Neutrophil (primary cell): ENCODE measurements around the gene DCTN5.

Source experiments
- H3K27ac ChIP-seq: fragments of 200-600 bp; sonication (generic); 2 replicates; pipeline ENCODE4 v1.5.1; 2016; ENCODE audit warnings: mild to moderate bottlenecking, moderate library complexity
- H3K27me3 ChIP-seq: fragments of 200-600 bp; sonication (generic); 2 replicates; pipeline ENCODE4 v1.6.0; 2016; ENCODE audit warnings: mild to moderate bottlenecking
- H3K36me3 ChIP-seq: fragments of 200-600 bp; sonication (generic); 2 replicates; pipeline ENCODE4 v1.5.1; 2017
- H3K4me1 ChIP-seq, 2 experiments: fragments of 200-600 bp in 1 of 2; sonication (generic) in 1 of 2; 1 replicate in 1 of 2; 2 replicates in 1 of 2; pipeline versions ENCODE4 v1.5.1 to v1.6.1; 2013 to 2016; ENCODE audit warnings: low read depth in 1 of 2, low read length in 1 of 2, mild to moderate bottlenecking in 1 of 2, moderate library complexity in 1 of 2; ENCODE audit not compliant: control insufficient read depth in 1 of 2, insufficient read depth in 1 of 2
- H3K4me3 ChIP-seq, 2 experiments: fragments of 200-600 bp in 1 of 2; sonication (generic) in 1 of 2; 1 replicate in 1 of 2; 2 replicates in 1 of 2; pipeline ENCODE4 v1.5.1; 2013 to 2016; ENCODE audit warnings: low read depth in 1 of 2, low read length in 1 of 2, mild to moderate bottlenecking in 1 of 2, moderate library complexity in 1 of 2
- H3K9me3 ChIP-seq: fragments of 200-600 bp; sonication (generic); 2 replicates; pipeline ENCODE4 v1.5.1; 2016
- TF ChIP-seq, protein P1 (sequence below): fragments of 200-600 bp; sonication (generic); IDR thresholded peaks from 2 replicates; pipeline ENCODE4 v1.5.1; 2016; ENCODE audit warnings: antibody characterized with exemption

DCTN5 gene

GRCh38 chr16:23704772-23705516 lies 63.7 kb downstream of the DCTN5 start:
- Histone ChIP-seq H3K27me3 (peaks cover 48% of the 10 kb centered on the region), H3K27ac (no peak overlapping the region), H3K4me1 (no peaks in the 10 kb centered on the region), H3K4me3 (no peak overlapping the region), H3K36me3 (no peaks in the 10 kb centered on the region), H3K9me3 (no peaks in the 10 kb centered on the region)
- TF ChIP-seq, protein P1, sequence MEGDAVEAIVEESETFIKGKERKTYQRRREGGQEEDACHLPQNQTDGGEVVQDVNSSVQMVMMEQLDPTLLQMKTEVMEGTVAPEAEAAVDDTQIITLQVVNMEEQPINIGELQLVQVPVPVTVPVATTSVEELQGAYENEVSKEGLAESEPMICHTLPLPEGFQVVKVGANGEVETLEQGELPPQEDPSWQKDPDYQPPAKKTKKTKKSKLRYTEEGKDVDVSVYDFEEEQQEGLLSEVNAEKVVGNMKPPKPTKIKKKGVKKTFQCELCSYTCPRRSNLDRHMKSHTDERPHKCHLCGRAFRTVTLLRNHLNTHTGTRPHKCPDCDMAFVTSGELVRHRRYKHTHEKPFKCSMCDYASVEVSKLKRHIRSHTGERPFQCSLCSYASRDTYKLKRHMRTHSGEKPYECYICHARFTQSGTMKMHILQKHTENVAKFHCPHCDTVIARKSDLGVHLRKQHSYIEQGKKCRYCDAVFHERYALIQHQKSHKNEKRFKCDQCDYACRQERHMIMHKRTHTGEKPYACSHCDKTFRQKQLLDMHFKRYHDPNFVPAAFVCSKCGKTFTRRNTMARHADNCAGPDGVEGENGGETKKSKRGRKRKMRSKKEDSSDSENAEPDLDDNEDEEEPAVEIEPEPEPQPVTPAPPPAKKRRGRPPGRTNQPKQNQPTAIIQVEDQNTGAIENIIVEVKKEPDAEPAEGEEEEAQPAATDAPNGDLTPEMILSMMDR = no peak

DNA sequence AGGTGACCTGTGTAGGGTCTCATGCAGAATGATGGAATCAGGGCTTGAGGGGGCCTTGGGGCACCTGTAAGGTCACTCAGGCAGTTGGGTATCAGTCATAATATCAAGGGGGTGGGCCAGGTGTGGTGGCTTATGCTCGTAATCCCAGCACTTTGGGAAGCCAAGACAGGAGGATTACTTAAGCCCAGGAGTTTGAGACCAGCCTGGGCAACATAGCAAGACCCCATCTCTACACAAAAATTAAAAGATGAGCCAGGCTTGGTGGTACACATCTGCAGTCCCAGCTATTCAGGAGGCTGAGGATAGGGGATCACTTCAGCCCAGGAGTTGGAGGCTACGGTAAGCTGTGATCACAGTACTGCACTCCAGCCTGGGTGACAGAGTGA lies 64.2 kb downstream of the DCTN5 start:
- H3K27me3 ChIP-seq = peaks cover 48% of the 10 kb centered on the region
- TF ChIP-seq, protein P1 = no peak
- H3K4me1 ChIP-seq = no peaks in the 10 kb centered on the region
- H3K9me3 ChIP-seq = no peaks in the 10 kb centered on the region
- no peaks in the 10 kb centered on the region for H3K36me3 ChIP-seq
- no peak overlapping the region for H3K27ac ChIP-seq
- H3K4me3 ChIP-seq = no peak overlapping the region

DNA sequence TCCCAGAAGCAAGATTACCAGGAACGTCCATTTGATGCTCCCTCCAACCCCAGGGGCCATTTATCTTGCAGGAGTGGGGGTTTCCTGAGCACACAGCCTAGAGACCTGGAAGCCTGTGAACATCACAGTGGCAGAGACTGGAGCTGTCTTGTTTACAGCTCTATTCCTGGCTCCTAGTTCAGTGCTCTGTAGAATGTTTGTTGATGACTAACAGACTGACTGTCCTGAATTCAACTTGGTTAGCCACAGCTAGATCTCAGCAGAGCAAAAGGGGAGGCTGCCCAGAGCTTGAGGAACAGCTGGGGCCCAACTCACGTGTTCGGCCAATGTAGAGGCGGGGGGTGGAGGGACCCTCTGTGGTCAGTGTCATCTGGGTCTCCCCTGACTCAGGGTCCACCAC lies 65.2 kb downstream of the DCTN5 start:
- TF ChIP-seq, protein P1 = no peak
- Histone ChIP-seq H3K27ac (no peak overlapping the region), H3K9me3 (no peaks in the 10 kb centered on the region), H3K27me3 (peaks cover 48% of the 10 kb centered on the region), H3K4me3 (no peak overlapping the region), H3K36me3 (no peaks in the 10 kb centered on the region), H3K4me1 (no peaks in the 10 kb centered on the region)

- H3K27me3 ChIP-seq = peaks cover 67% of the 10 kb centered on the region
- TF ChIP-seq, protein P1 = no peak
- H3K27ac ChIP-seq = no peak overlapping the region
- no peaks in the 10 kb centered on the region for H3K9me3 ChIP-seq
- no peaks in the 10 kb centered on the region for H3K36me3 ChIP-seq
- H3K4me3 ChIP-seq = no peak overlapping the region
- H3K4me1 ChIP-seq = no peaks in the 10 kb centered on the region
Measured at GRCh38 chr16:23709536-23709935, 68.3 kb downstream of the DCTN5 start.

- Histone ChIP-seq H3K27me3 (peaks cover 71% of the 10 kb centered on the region), H3K27ac (no peak overlapping the region), H3K4me1 (no peaks in the 10 kb centered on the region), H3K36me3 (no peaks in the 10 kb centered on the region), H3K4me3 (no peak overlapping the region), H3K9me3 (no peaks in the 10 kb centered on the region)
- TF ChIP-seq, protein P1 = no peak
Measured at GRCh38 chr16:23710008-23710407, 68.7 kb downstream of the DCTN5 start.
